Inflammatory macrophage (primary cell): ENCODE results near the gene CNOT4.

Experiments used
- DNase-seq, 2 donors: peaks; one replicate each; pipeline ENCODE4 v3.0.0-alpha.2; 2020 to 2022
- total RNA-seq, 18 experiments: gene quantifications; one replicate each; lab custom pipeline; 2026; ENCODE audit warnings: mixed read lengths in 6 of 18, inconsistent platforms in 2 of 18; lab: John Stamatoyannopoulos, UW

The CNOT4 gene
- 8.6 to 38.0 (median 15.3) reads per million in 18 experiments for total RNA-seq

- peak; percentile 97 to 98 for DNase-seq
Observed at GRCh38 chr7:135509839-135510591, at the start of gene CNOT4. Gene CNOT4 (minus strand): TSS chr7:135510102. CDS start chr7:135438331, 71,771 bp downstream.

- no peak for DNase-seq
Observed at GRCh38 chr7:135558881-135559280, 49.0 kb upstream of the CNOT4 start.

- peak; percentile 71 to 73 for DNase-seq
Observed at GRCh38 chr7:135558337-135558767, 48.5 kb upstream of the CNOT4 start.

GRCh38 chr7:135557455-135558336, 47.8 kb upstream of the CNOT4 start, which contains the start of gene NUP205:
Gene NUP205 (plus strand): TSS chr7:135557917. CDS start chr7:135557945, 28 bp downstream.
- peak; percentile 77 to 80 for DNase-seq

- peak; percentile 5 to 29 for DNase-seq
Observed at GRCh38 chr7:135553346-135553745, 43.4 kb upstream of the CNOT4 start.

- no peak for DNase-seq
Observed at GRCh38 chr7:135552148-135552547, 42.2 kb upstream of the CNOT4 start.

GRCh38 chr7:135550196-135550595, 40.3 kb upstream of the CNOT4 start:
- no peak for DNase-seq

- DNase-seq, result no peak
Observed at GRCh38 chr7:135541029-135541428, 31.1 kb upstream of the CNOT4 start.

- no peak for DNase-seq
Observed at GRCh38 chr7:135539629-135540028, 29.7 kb upstream of the CNOT4 start.

GRCh38 chr7:135538376-135538775, 28.5 kb upstream of the CNOT4 start:
- DNase-seq, result no peak

- peak; percentile 14 to 54 for DNase-seq
Observed at GRCh38 chr7:135537905-135538304, 28.0 kb upstream of the CNOT4 start.

- no peak for DNase-seq
Observed at GRCh38 chr7:135537453-135537852, 27.6 kb upstream of the CNOT4 start.

- DNase-seq, result peak; percentile 2 to 32
Observed at GRCh38 chr7:135536150-135536549, 26.2 kb upstream of the CNOT4 start.

GRCh38 chr7:135527025-135527424, 17.1 kb upstream of the CNOT4 start:
- DNase-seq, result no peak

- no peak for DNase-seq
Observed at GRCh38 chr7:135525426-135525825, 15.5 kb upstream of the CNOT4 start.

GRCh38 chr7:135523146-135523545, 13.2 kb upstream of the CNOT4 start:
- no peak for DNase-seq

GRCh38 chr7:135522509-135522908, 12.6 kb upstream of the CNOT4 start:
- DNase-seq, result peak in 1 of 2 donors; percentile 56

- DNase-seq, result no peak
Observed at GRCh38 chr7:135519871-135520270, 10.0 kb upstream of the CNOT4 start.

- DNase-seq, result no peak
Observed at GRCh38 chr7:135519233-135519688, 9.4 kb upstream of the CNOT4 start.

- DNase-seq, result no peak
Observed at GRCh38 chr7:135518748-135519147, 8.8 kb upstream of the CNOT4 start.

- DNase-seq, result no peak
Observed at GRCh38 chr7:135517060-135517459, 7.2 kb upstream of the CNOT4 start.

GRCh38 chr7:135514856-135515255, 5.0 kb upstream of the CNOT4 start:
- no peak for DNase-seq
